MCF 10A (cell line): ENCODE results near the gene LRP1B. TPM values are rescaled to one million over a fixed set of nuclear protein-coding genes. Genes with fewer than 3 reads are reported as not detected.

Experiments
- BruUV-seq: library from RNA; stranded (reverse); fragments of 400-500 nt; replicated peaks from 2 replicates; lab custom pipeline; 2021; lab: Mats Ljungman, UMichigan
- CTCF ChIA-PET: fragments of 300-600 bp; sonication (Branson Sonifier 250); formaldehyde crosslinking; extraction: SDS; loops from one replicate; lab custom pipeline; 2021; ENCODE audit warnings: antibody characterized with exemption, inconsistent platforms; lab: Yijun Ruan, JAX
- POLR2A ChIA-PET: fragments of 300-600, 350-650 bp; sonication (Branson Sonifier 250); formaldehyde crosslinking; extraction: SDS; loops from one replicate; lab custom pipeline; 2020; ENCODE audit warnings: antibody characterized with exemption, inconsistent platforms; lab: Yijun Ruan, JAX
- DNase-seq: peaks from one replicate; pipeline ENCODE4 v3.0.0-alpha.2; 2018; ENCODE audit not compliant: unreplicated experiment
- H3K27ac Mint-ChIP-seq: one replicate; pipeline ENCODE4 v1.8.0; 2022; ENCODE audit warnings: mild to moderate bottlenecking, low read depth, mixed read lengths; ENCODE audit not compliant: unreplicated experiment
- H3K27me3 Mint-ChIP-seq: one replicate; pipeline ENCODE4 v1.8.0; 2022; ENCODE audit warnings: mixed read lengths; ENCODE audit not compliant: insufficient read depth, unreplicated experiment
- H3K36me3 Mint-ChIP-seq: one replicate; pipeline ENCODE4 v1.8.0; 2022; ENCODE audit warnings: mild to moderate bottlenecking, moderate library complexity, mixed read lengths; ENCODE audit not compliant: insufficient read depth, unreplicated experiment
- H3K4me1 Mint-ChIP-seq: one replicate; pipeline ENCODE4 v1.8.0; 2022; ENCODE audit warnings: mixed read lengths; ENCODE audit not compliant: insufficient read depth, unreplicated experiment
- H3K4me3 Mint-ChIP-seq: one replicate; pipeline ENCODE4 v1.8.0; 2022; ENCODE audit warnings: mild to moderate bottlenecking, moderate library complexity, mixed read lengths; ENCODE audit not compliant: unreplicated experiment
- H3K9me3 Mint-ChIP-seq: one replicate; pipeline ENCODE4 v1.8.0; 2022; ENCODE audit warnings: mixed read lengths; ENCODE audit not compliant: unreplicated experiment
- CTCF ChIP-seq: fragments of 200-600 bp; IDR thresholded peaks from one replicate; pipeline ENCODE4 v1.8.0; 2022; ENCODE audit warnings: antibody characterized with exemption, mild to moderate bottlenecking; ENCODE audit not compliant: unreplicated experiment
- intact Hi-C: fragments of 100-400 bp; cut with micrococcal nuclease; formaldehyde crosslinking; loops from 2 replicates; pipeline ENCODE4 v1.14.1; 2022
- total RNA-seq: library from RNA; stranded (reverse); gene quantifications from 2 replicates; pipeline ENCODE4 v1.2.3, GENCODE V29; 2022

The LRP1B gene
- total RNA-seq, 1 experiment from 2014 or later = not detected

DNA sequence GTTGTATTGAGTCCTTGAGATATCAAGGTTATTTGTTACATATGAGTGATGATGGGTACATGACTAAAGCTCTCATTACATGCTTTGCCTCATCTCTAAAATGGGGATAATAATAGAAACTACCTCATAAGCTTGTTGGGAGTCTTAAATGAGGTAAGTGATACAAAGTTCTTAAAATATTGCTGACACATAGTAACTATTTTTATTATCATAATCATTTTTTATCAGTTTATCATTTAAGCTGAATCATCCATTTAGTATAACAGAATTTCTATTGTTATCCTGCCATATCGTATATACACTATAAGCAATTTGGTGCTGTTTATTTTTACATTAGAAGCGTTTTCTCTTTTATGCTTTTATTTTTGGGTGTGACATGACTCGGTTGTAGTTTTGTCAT, 871.1 kb downstream of the LRP1B start:
- ChIA-PET CTCF (no interaction called here), POLR2A (interaction anchor here (0.8 kb wide), 1 partner anchor 113 kb away, joined by 3 read pairs; no protein-coding TSS in a partner anchor)
- H3K36me3 Mint-ChIP-seq = no peaks in the 10 kb centered on the region
- no peak for TF ChIP-seq CTCF
- no peak for DNase-seq
- H3K4me3 Mint-ChIP-seq = no peak overlapping the region
- H3K4me1 Mint-ChIP-seq = no peaks in the 10 kb centered on the region
- intact Hi-C loops = no loop called here
- H3K27ac Mint-ChIP-seq = no peak overlapping the region
- BruUV-seq = no TSS peak
- H3K27me3 Mint-ChIP-seq = no peaks in the 10 kb centered on the region
- no peaks in the 10 kb centered on the region for H3K9me3 Mint-ChIP-seq

DNA sequence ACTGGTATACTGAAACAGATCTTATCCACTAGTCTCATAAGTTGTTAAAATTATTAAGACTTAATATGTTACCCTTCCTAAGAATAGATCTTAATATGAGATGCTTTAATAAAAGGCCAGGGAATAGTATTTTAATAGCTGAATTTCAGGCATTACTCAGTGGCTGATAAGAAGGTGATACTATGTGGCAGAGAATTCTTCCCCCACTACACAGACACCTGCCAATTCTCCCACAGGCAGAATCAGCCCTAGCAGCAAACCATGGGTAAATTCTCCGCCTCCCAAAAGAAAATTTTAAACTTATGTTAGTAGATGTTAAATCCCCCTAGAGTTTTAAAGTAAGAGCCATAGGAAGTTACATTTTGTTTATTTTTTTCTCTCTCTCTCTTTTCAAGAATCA, 888.8 kb downstream of the LRP1B start:
- intact Hi-C loops = no loop called here
- H3K9me3 Mint-ChIP-seq = no peaks in the 10 kb centered on the region
- no peak overlapping the region for H3K27ac Mint-ChIP-seq
- H3K36me3 Mint-ChIP-seq = no peaks in the 10 kb centered on the region
- ChIA-PET POLR2A (no interaction called here), CTCF (no interaction called here)
- H3K4me3 Mint-ChIP-seq = no peak overlapping the region
- no peaks in the 10 kb centered on the region for H3K4me1 Mint-ChIP-seq
- no peak for TF ChIP-seq CTCF
- peaks cover 15% of the 10 kb centered on the region for H3K27me3 Mint-ChIP-seq
- no TSS peak for BruUV-seq
- no peak for DNase-seq

GRCh38 chr2:141226560-141226959, 904.3 kb downstream of the LRP1B start:
- no peak for TF ChIP-seq CTCF
- no peak overlapping the region for H3K4me3 Mint-ChIP-seq
- no TSS peak for BruUV-seq
- H3K9me3 Mint-ChIP-seq = peaks cover 7% of the 10 kb centered on the region
- no peaks in the 10 kb centered on the region for H3K36me3 Mint-ChIP-seq
- H3K4me1 Mint-ChIP-seq = no peaks in the 10 kb centered on the region
- DNase-seq = no peak
- intact Hi-C loops = no loop called here
- CTCF ChIA-PET = no interaction called here
- H3K27me3 Mint-ChIP-seq = peaks cover 10% of the 10 kb centered on the region
- no peak overlapping the region for H3K27ac Mint-ChIP-seq
- POLR2A ChIA-PET = no interaction called here

GRCh38 chr2:141207036-141207385, 923.8 kb downstream of the LRP1B start:
- intact Hi-C loops = no loop called here
- H3K4me3 Mint-ChIP-seq = no peak overlapping the region
- ChIA-PET POLR2A (interaction anchor here (0.6 kb wide), 1 partner anchor 37 kb away, joined by 3 read pairs; no protein-coding TSS in a partner anchor), CTCF (no interaction called here)
- H3K9me3 Mint-ChIP-seq = no peaks in the 10 kb centered on the region
- no peak for TF ChIP-seq CTCF
- no peak overlapping the region for H3K27ac Mint-ChIP-seq
- H3K36me3 Mint-ChIP-seq = no peaks in the 10 kb centered on the region
- peaks cover 24% of the 10 kb centered on the region for H3K27me3 Mint-ChIP-seq
- no TSS peak for BruUV-seq
- no peak for DNase-seq
- H3K4me1 Mint-ChIP-seq = no peaks in the 10 kb centered on the region
